ENCODE data around the gene DCHS1. TPM values are rescaled to one million over a fixed set of nuclear protein-coding genes. Genes with fewer than 3 reads are reported as not detected.
"Not testable (repeated sequence)": the region's sequence is repeated elsewhere in the genome, so short reads cannot be mapped to it uniquely, and the experiment has no call there.

DCHS1 gene
- total and polyA plus RNA-seq, 4 donors, result 0.68 to 8.9 (median 5.8) TPM

GRCh38 chr11:6686006-6686405 is 30.4 kb upstream of the DCHS1 start (continued):
- TF ChIP-seq GABPA (IDR thresholded peaks at IDR 0.05 in 1 of 2, conservative IDR thresholded peaks at IDR 0.05 in 1 of 2) (no peak), ATF3 (IDR thresholded peaks at IDR 0.05) (no peak)

GRCh38 chr11:6684068-6684467 is 28.5 kb upstream of the DCHS1 start:
- not testable (repeated sequence) for H3K9me3 ChIP-seq (ENCODE audit: control insufficient read depth in 4 of 4, low read length in 3 of 4); H3K36me3 ChIP-seq (ENCODE audit: control insufficient read depth in 4 of 4, insufficient read depth in 3 of 4, low read depth in 1 of 4, low read length in 3 of 4); DNase-seq (ENCODE audit: low spot score); H3K27ac ChIP-seq (ENCODE audit: low read depth in 1 of 2, low read length in 2 of 2); H3K27me3 ChIP-seq (ENCODE audit: control insufficient read depth in 4 of 4, insufficient read depth in 4 of 4, low read length in 3 of 4); H3K4me3 ChIP-seq (ENCODE audit: low read depth in 1 of 3, low read length in 3 of 3)
- Histone ChIP-seq H3K9ac (ENCODE audit: low read depth in 1 of 2, low read length in 2 of 2) (peak overlapping the region; percentile 58 to 98), H3K4me1 (ENCODE audit: control insufficient read depth in 4 of 4, insufficient read depth in 4 of 4, low read length in 3 of 4) (peaks cover 2 to 13% (median 9%) of the 10 kb centered on the region in 4 donors)
- 93% methylated on average over 14 of the region's 14 CpGs for WGBS

GRCh38 chr11:6682936-6683861 is 27.6 kb upstream of the DCHS1 start, which contains the start of gene MRPL17:
TSS of gene MRPL17 (minus strand) at chr11:6683340. CDS start at chr11:6683296, 44 bp downstream.
- Histone ChIP-seq H3K4me3 (ENCODE audit: low read depth in 1 of 3, low read length in 3 of 3) (peak within 1 kb of the TSS; percentile 83 to 86 (median 83)), H3K4me1 (ENCODE audit: control insufficient read depth in 4 of 4, insufficient read depth in 4 of 4, low read length in 3 of 4) (peaks cover 2 to 13% (median 9%) of the 10 kb centered on the region in 4 donors), H3K36me3 (ENCODE audit: control insufficient read depth in 4 of 4, insufficient read depth in 3 of 4, low read depth in 1 of 4, low read length in 3 of 4) (peaks cover 0 to 4% (median 3%) of the 10 kb centered on the region in 4 donors), H3K9me3 (ENCODE audit: control insufficient read depth in 4 of 4, low read length in 3 of 4) (no peaks in the 10 kb centered on the region), H3K27ac (ENCODE audit: low read depth in 1 of 2, low read length in 2 of 2) (peak within 1 kb of the TSS; percentile 66 to 82), H3K9ac (ENCODE audit: low read depth in 1 of 2, low read length in 2 of 2) (peak within 1 kb of the TSS; percentile 71 to 98), H3K27me3 (ENCODE audit: control insufficient read depth in 4 of 4, insufficient read depth in 4 of 4, low read length in 3 of 4) (no peaks in the 10 kb centered on the region)
- WGBS, result under 1% methylated on average over 70 of the region's 70 CpGs
- DNase-seq (ENCODE audit: low spot score), result peak; percentile 98
- TF ChIP-seq HNF4A (conservative IDR thresholded peaks at IDR 0.05), result peak; percentile 8 to 42
- TF ChIP-seq EGR1 (IDR thresholded peaks at IDR 0.05; ENCODE audit: low read depth in 2 of 2), result no peak
- TF ChIP-seq ATF3 (IDR thresholded peaks at IDR 0.05), result peak; percentile 57
- TF ChIP-seq CTCF (IDR thresholded peaks at IDR 0.05; ENCODE audit: low read depth, low read length, missing input control), result peak; percentile 82
- peak; percentile 51 to 93 for TF ChIP-seq GABPA (IDR thresholded peaks at IDR 0.05 in 1 of 2, conservative IDR thresholded peaks at IDR 0.05 in 1 of 2)
- peak; percentile 49 for TF ChIP-seq REST (IDR thresholded peaks at IDR 0.05)
- TF ChIP-seq MAX (IDR thresholded peaks at IDR 0.05), result peak; percentile 98
- TF ChIP-seq FOXA1 (IDR thresholded peaks at IDR 0.05), result no peak
- peak in 1 of 2 donors; percentile 6 for TF ChIP-seq JUND (IDR thresholded peaks at IDR 0.05)
- peak; percentile 65 for TF ChIP-seq ZBTB33 (IDR thresholded peaks at IDR 0.05)
- TF ChIP-seq YY1 (IDR thresholded peaks at IDR 0.05), result peak; percentile 89
- peak; percentile 73 for TF ChIP-seq SP1 (IDR thresholded peaks at IDR 0.05)
- TF ChIP-seq RAD21 (IDR thresholded peaks at IDR 0.05), result peak; percentile 91 to 94
- TF ChIP-seq HNF4G (IDR thresholded peaks at IDR 0.05), result no peak
- TF ChIP-seq FOXA2 (IDR thresholded peaks at IDR 0.05), result no peak
- peak; percentile 89 for TF ChIP-seq TAF1 (conservative IDR thresholded peaks at IDR 0.05)
- TF ChIP-seq RXRA (IDR thresholded peaks at IDR 0.05), result peak; percentile 47 to 66
